Stimulated activated CD4-positive, alpha-beta T cell treated with anti-CD3 and anti-CD28 coated beads, Interleukin-15, amount 100 ng/mL, for 24 hours (primary cell): ENCODE data around the gene GDPD1.
"Not testable (repeated sequence)": the region's sequence is repeated elsewhere in the genome, so short reads cannot be mapped to it uniquely, and the experiment has no call there.

Source experiments
- DNase-seq: peaks from one replicate; pipeline ENCODE4 v3.0.0-alpha.2; 2020

GDPD1 gene

DNA sequence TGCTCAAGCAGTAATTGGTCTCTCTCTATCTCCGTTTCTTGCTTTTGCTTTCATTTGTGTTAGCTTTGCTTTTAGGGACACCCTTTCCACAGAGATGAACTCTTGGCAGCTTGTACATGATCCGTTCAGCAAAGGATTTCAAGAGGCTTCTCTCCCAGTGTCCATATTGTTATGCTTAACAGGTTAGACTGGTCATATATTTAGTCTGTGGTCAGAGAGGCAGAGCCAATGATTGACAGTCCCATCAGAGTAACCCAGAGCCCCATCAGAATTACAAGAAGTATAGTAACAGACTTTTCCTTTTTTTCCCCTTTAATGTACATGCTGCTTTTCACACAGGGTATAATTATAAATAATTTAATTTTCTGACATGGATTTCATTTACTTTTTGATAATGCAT lies 34.4 kb downstream of the GDPD1 start:
- DNase-seq: no peak

- DNase-seq: no peak
Measured at GRCh38 chr17:59257101-59257500, 36.8 kb downstream of the GDPD1 start.

GRCh38 chr17:59260722-59261121 lies 40.4 kb downstream of the GDPD1 start:
- DNase-seq: no peak

GRCh38 chr17:59266745-59267144 lies 46.4 kb downstream of the GDPD1 start:
- no peak for DNase-seq

- DNase-seq: no peak
Measured at GRCh38 chr17:59267776-59268175, 47.5 kb downstream of the GDPD1 start.

DNA sequence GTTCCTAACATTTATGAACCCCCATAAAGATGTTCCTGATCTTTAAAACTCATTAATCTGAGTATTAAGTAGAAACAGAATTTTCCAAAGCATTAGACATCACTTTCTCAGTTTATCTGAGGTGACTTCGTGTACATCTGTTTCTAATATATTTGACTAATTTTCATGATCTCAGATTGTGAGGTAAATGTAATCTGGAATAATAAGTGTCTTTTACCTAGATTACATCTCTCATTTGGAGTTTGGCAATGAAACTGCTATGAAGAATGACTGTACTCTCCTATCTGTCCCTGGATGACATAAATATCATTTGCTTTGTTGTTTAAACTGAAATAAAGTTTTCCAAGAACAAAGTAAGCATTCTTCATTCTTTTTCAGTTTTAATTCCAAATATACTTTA lies 55.3 kb downstream of the GDPD1 start:
- DNase-seq: no peak

DNA sequence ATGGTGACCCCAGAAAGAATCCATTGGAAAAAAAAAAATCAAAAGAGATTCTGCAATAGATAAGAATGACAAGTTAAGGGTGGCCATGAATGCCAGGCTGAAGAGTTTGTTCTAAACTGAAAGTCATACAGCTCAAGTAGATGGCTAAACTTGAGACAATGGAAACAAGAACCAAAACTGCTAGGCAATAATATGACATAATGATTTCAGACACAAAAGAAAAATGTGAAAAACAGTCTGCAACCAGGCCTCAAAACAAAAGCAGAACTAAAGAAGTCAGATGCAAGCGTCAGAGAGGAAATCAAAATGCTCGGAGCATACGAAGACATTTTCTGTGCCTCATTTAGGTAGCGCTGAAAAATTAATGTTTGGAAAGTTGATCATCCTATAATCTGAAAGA lies 56.7 kb downstream of the GDPD1 start:
- DNase-seq: no peak

DNA sequence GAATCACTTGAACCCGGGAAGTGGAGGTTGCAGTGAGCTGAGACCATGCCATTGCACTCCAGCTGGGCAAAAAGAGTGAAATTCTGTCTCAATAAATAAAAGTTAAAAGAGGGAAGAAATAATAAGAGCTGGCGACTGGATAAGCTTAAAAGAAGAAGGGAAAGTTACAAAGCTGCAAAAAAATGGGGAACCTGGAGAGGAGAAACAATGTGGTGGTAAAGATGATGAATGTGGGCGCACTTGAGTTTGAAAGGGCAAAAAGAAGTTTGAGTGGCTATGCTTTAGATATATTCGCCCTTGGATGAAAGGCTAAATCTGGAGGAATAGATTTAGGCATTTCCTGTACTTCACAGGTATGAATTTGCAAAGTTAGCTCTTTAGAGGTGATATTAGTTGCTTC lies 58.1 kb downstream of the GDPD1 start:
- DNase-seq: no peak

DNA sequence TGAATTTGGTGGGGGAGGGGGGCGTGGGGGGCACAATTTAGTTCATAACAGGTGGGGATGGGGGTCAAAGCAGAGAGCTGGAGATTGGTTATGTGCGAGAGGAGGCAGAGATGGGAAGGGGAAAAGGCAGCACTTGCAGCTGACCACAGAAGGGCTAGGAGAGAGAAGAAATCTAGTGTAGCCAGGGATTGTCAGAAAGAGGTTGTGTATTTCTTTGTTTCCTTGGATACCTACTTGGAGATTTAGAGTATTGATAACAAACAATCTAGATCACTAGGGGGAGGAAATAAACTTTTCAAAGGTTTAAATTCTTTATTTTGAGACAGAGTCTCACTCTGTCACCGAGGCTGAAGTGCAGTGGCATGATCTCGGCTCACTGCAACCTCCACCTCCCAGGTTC lies 64.0 kb downstream of the GDPD1 start:
- no peak for DNase-seq

GRCh38 chr17:59287452-59287851 lies 67.1 kb downstream of the GDPD1 start:
- DNase-seq: no peak

- no peak for DNase-seq
Measured at GRCh38 chr17:59287891-59288290, 67.6 kb downstream of the GDPD1 start.

DNA sequence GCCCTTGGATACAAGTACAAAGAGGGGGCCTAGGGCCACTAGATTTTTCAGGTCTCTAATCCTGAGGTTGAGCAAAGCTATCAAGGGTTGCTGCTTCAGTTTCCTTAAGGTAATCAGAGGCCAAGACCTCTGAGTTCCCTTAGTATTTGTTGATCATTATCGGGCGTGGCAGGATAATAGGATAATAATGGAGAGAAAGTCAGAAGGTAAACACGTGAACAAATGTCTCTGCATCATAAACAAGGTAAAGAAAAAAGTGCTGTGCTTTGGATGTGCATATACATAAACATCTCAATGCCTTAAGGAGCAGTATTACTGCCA lies 69.6 kb downstream of the GDPD1 start:
- no peak for DNase-seq

- not testable (repeated sequence) for DNase-seq
Measured at GRCh38 chr17:59290302-59290998, 70.1 kb downstream of the GDPD1 start.

- DNase-seq: no peak
Measured at GRCh38 chr17:59292174-59292523, 71.8 kb downstream of the GDPD1 start.

- no peak for DNase-seq
Measured at GRCh38 chr17:59296190-59296589, 75.9 kb downstream of the GDPD1 start.

- no peak for DNase-seq
Measured at GRCh38 chr17:59298521-59298920, 78.2 kb downstream of the GDPD1 start.

GRCh38 chr17:59299400-59300092 lies 79.2 kb downstream of the GDPD1 start:
- no peak for DNase-seq

- DNase-seq: no peak
Measured at GRCh38 chr17:59300941-59301340, 80.6 kb downstream of the GDPD1 start.

DNA sequence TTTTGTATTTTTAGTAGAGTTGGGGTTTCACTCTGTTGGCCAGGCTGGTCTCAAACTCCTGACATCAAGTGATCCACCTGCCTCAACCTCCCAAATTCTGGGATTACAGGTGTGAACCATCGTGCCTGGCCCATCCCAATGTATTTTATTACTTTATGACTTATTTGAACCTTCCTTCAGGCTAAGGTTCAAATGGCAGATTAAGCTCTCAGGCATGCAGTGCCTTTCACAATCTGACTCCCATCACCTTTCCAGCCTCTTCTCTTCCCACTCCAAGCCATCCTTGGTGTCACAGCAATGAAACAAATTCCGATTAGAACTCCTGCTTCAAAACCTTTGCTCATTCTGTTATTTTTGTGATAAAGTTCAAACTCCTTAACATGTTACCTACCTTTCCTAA lies 84.5 kb downstream of the GDPD1 start:
- DNase-seq: no peak

DNA sequence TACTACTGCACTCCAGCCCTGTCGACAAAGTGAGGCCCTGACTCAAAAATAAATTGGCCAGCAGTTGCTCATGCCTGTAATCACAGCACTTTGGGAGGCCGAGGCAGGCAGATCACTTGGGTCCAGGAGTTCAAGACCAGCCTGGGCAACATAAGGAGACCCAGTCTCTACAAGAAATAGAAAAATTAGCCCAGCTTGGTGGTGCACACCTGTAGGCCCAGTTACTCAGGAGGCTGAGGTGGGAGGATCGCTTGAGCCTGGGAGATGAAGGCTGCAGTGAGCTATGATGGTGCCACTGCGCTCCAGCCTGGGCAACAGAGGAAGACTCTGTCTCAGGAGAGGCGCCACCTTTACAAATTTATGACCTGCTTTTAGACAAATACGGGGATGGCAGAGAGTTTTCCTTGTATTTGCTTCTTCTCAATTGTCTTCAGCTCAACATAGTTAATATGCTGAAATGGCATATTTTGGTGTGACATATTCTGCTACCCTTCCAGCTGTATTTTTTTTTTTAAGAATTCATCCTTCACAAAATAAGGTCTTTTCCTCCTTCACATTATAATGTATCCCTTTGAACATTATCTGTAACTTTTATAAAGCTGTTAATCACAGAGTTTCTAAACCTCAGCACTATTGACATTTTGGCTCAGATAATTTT lies 90.1 kb downstream of the GDPD1 start:
- DNase-seq: no peak

GRCh38 chr17:59311051-59311468 lies 90.7 kb downstream of the GDPD1 start:
- DNase-seq: peak; percentile 44

- not testable (repeated sequence) for DNase-seq
Measured at GRCh38 chr17:59311521-59311920, 91.2 kb downstream of the GDPD1 start.

DNA sequence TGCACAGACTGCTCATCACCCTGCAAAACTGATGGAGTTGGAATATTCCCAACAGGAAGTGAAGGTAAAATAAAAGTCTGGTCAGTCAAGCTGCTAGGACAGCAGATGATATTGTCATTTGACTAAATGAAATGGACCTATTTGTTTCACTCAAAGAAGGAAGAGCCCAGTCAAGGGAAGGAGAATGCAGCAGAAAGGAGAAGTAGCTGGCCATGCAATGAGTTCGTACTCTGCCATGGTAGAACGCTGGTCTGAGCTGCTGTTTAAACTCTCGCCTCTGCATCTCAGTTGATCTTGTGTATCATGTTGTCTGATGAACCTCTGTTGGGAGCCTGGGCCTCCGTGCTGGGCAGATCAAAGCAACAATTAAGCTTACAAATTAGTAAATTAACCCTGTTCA lies 95.6 kb downstream of the GDPD1 start:
- DNase-seq: no peak
